ENCODE data around the gene BBIP1.
A peak's percentile ranks its signal among the peaks of the same experiment; 100 is the strongest.

BBIP1 gene

GRCh38 chr10:110853921-110854605 is 64.9 kb downstream of the BBIP1 start:
- H3K27me3 ChIP-seq (replicated peaks; ENCODE audit: control insufficient read depth, insufficient read depth, low read length) = no peaks in the 10 kb centered on the region
- H3K4me3 ChIP-seq (replicated peaks; ENCODE audit: low read depth, low read length) = no peak overlapping the region
- no peaks in the 10 kb centered on the region for H3K36me3 ChIP-seq (ENCODE audit: control insufficient read depth, insufficient read depth, low read length)
- TF ChIP-seq CTCF (IDR thresholded peaks at IDR 0.05; ENCODE audit: insufficient read depth, low read length, poor library complexity, severe bottlenecking) = no peak
- no peak for DNase-seq (ENCODE audit: extremely low read depth, insufficient read length)

- no peak overlapping the region; the same call in 1 of the 2 replicates for H3K4me3 ChIP-seq (replicated peaks; ENCODE audit: low read depth, low read length)
- H3K36me3 ChIP-seq (ENCODE audit: control insufficient read depth, insufficient read depth, low read length) = no peaks in the 10 kb centered on the region
- TF ChIP-seq CTCF (IDR thresholded peaks at IDR 0.05; ENCODE audit: insufficient read depth, low read length, poor library complexity, severe bottlenecking) = no peak
- DNase-seq (ENCODE audit: extremely low read depth, insufficient read length) = no peak
- H3K27me3 ChIP-seq (replicated peaks; ENCODE audit: control insufficient read depth, insufficient read depth, low read length) = no peaks in the 10 kb centered on the region
Measured at GRCh38 chr10:110852947-110853346, 66.0 kb downstream of the BBIP1 start.

GRCh38 chr10:110852255-110852896 is 66.6 kb downstream of the BBIP1 start:
- Histone ChIP-seq H3K36me3 (ENCODE audit: control insufficient read depth, insufficient read depth, low read length) (no peaks in the 10 kb centered on the region), H3K4me3 (replicated peaks; ENCODE audit: low read depth, low read length) (peak overlapping the region; percentile 1; the same call in 1 of the 2 replicates), H3K27me3 (replicated peaks; ENCODE audit: control insufficient read depth, insufficient read depth, low read length) (no peaks in the 10 kb centered on the region)
- TF ChIP-seq CTCF (IDR thresholded peaks at IDR 0.05; ENCODE audit: insufficient read depth, low read length, poor library complexity, severe bottlenecking) = no peak
- DNase-seq (ENCODE audit: extremely low read depth, insufficient read length) = no peak

GRCh38 chr10:110851020-110851612 is 67.9 kb downstream of the BBIP1 start:
- TF ChIP-seq CTCF (IDR thresholded peaks at IDR 0.05; ENCODE audit: insufficient read depth, low read length, poor library complexity, severe bottlenecking) = no peak
- Histone ChIP-seq H3K36me3 (ENCODE audit: control insufficient read depth, insufficient read depth, low read length) (no peaks in the 10 kb centered on the region), H3K27me3 (replicated peaks; ENCODE audit: control insufficient read depth, insufficient read depth, low read length) (no peaks in the 10 kb centered on the region), H3K4me3 (replicated peaks; ENCODE audit: low read depth, low read length) (no peak overlapping the region)
- no peak for DNase-seq (ENCODE audit: extremely low read depth, insufficient read length)

GRCh38 chr10:110850099-110850498 is 68.9 kb downstream of the BBIP1 start:
- H3K36me3 ChIP-seq (ENCODE audit: control insufficient read depth, insufficient read depth, low read length) = no peaks in the 10 kb centered on the region
- H3K4me3 ChIP-seq (replicated peaks; ENCODE audit: low read depth, low read length) = no peak overlapping the region
- no peaks in the 10 kb centered on the region for H3K27me3 ChIP-seq (replicated peaks; ENCODE audit: control insufficient read depth, insufficient read depth, low read length)
- no peak for DNase-seq (ENCODE audit: extremely low read depth, insufficient read length)
- TF ChIP-seq CTCF (IDR thresholded peaks at IDR 0.05; ENCODE audit: insufficient read depth, low read length, poor library complexity, severe bottlenecking) = no peak
